HFF-Myc (cell line): ENCODE measurements around the gene ACOT8.
"Not testable (repeated sequence)": the region's sequence is repeated elsewhere in the genome, so short reads cannot be mapped to it uniquely, and the experiment has no call there.

Experiments used
- DNase-seq: peaks from one replicate; pipeline ENCODE4 v3.0.0-alpha.2; 2011; ENCODE audit warnings: low read depth; ENCODE audit errors: extremely low read depth
- H3K4me3 ChIP-seq: replicated peaks from 2 replicates; pipeline ENCODE4 v1.5.1; 2011; ENCODE audit warnings: low read depth, mild to moderate bottlenecking, control low read depth, low read length
- TF ChIP-seq, protein P1 (sequence below): IDR thresholded peaks from 2 replicates; pipeline ENCODE4 v1.5.1; 2012; ENCODE audit warnings: mild to moderate bottlenecking, low read depth, low read length, control low read depth; ENCODE audit errors: missing control alignments

Gene ACOT8

GRCh38 chr20:45812157-45813005 is 44.8 kb downstream of the ACOT8 start, which contains the start of gene UBE2C:
Gene UBE2C (plus strand): TSS chr20:45812644. CDS start chr20:45812696, 52 bp downstream.
- TF ChIP-seq, protein P1, sequence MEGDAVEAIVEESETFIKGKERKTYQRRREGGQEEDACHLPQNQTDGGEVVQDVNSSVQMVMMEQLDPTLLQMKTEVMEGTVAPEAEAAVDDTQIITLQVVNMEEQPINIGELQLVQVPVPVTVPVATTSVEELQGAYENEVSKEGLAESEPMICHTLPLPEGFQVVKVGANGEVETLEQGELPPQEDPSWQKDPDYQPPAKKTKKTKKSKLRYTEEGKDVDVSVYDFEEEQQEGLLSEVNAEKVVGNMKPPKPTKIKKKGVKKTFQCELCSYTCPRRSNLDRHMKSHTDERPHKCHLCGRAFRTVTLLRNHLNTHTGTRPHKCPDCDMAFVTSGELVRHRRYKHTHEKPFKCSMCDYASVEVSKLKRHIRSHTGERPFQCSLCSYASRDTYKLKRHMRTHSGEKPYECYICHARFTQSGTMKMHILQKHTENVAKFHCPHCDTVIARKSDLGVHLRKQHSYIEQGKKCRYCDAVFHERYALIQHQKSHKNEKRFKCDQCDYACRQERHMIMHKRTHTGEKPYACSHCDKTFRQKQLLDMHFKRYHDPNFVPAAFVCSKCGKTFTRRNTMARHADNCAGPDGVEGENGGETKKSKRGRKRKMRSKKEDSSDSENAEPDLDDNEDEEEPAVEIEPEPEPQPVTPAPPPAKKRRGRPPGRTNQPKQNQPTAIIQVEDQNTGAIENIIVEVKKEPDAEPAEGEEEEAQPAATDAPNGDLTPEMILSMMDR, result no peak
- DNase-seq, result peak; percentile 100
- peak within 1 kb of the TSS; percentile 83 for H3K4me3 ChIP-seq

GRCh38 chr20:45810191-45810970 is 46.8 kb downstream of the ACOT8 start:
- no peak for DNase-seq
- TF ChIP-seq, protein P1, result no peak
- H3K4me3 ChIP-seq, result no peak overlapping the region

DNA sequence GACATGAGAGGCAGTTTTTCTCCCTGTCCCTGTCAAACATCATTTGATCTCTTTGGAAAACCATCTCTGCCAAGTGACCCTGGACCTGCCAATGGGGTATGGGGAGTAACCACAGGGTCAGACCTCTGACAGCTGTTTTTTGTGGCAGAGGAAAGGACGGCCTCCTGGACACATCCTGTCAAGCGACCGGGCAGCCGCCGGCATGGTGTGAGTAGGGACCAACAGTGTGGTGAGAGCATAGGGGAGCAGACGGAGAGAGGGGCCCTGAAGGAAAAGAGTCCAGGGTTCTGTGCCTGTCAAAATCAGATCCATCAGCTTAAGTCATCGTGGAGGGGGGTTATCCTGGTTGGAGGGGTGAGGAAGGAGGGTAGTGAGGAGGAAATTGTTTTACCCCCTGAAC is 55.3 kb downstream of the ACOT8 start:
- DNase-seq, result no peak
- H3K4me3 ChIP-seq, result no peak overlapping the region
- TF ChIP-seq, protein P1, result no peak

GRCh38 chr20:45798935-45799642 is 58.1 kb downstream of the ACOT8 start:
- no peak overlapping the region for H3K4me3 ChIP-seq
- TF ChIP-seq, protein P1, result peak; percentile 75
- no peak for DNase-seq

- DNase-seq, H3K4me3 ChIP-seq: not testable (repeated sequence)
These were observed 59.2 kb downstream of the ACOT8 start for GRCh38 chr20:45797955-45798354.

DNA sequence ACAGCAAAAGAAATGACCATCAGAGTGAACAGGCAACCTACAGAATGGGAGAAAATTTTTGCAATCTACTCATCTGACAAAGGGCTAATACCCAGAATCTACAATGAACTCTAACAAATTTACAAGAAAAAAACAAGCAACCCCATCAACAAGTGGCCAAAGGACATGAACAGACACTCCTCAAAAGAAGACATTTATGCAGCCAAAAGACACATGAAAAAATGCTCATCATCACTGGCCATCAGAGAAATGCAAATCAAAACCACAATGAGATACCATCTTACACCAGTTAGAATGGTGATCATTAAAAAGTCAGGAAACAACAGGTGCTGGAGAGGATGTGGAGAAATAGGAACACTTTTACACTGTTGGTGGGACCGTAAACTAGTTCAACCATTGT is 59.7 kb downstream of the ACOT8 start:
- not testable (repeated sequence) for DNase-seq, H3K4me3 ChIP-seq

- DNase-seq, result no peak
- TF ChIP-seq, protein P1, result no peak
- H3K4me3 ChIP-seq, result no peak overlapping the region
These were observed 60.7 kb downstream of the ACOT8 start for GRCh38 chr20:45796337-45797065.
